Astrocyte of the spinal cord (primary cell): ENCODE data around the gene VMA21.
A peak's percentile ranks its signal among the peaks of the same experiment; 100 is the strongest.

Source experiments
- DNase-seq: peaks from one replicate; pipeline ENCODE4 v3.0.0; 2011; ENCODE audit warnings: low read depth, low spot score
- H3K4me3 ChIP-seq: 2 replicates; pipeline ENCODE4 v1.5.1; 2011; ENCODE audit warnings: low read depth, mild to moderate bottlenecking, low read length, moderate library complexity
- CTCF ChIP-seq: IDR thresholded peaks from 2 replicates; pipeline ENCODE4 v1.5.1; 2012; ENCODE audit warnings: low read depth, mild to moderate bottlenecking, low read length, inconsistent platforms
- in situ Hi-C: cut with HindIII; loops from 2 replicates; pipeline ENCODE4 v1.10.0; 2017; ENCODE audit warnings: low sequenced_read_pairs

VMA21 gene

GRCh38 chrX:151384807-151385206 is 12.2 kb upstream of the VMA21 start:
- peak; percentile 8 for DNase-seq
- in situ Hi-C loops: no loop called here
- no peak for TF ChIP-seq CTCF
- H3K4me3 ChIP-seq: no peak overlapping the region

GRCh38 chrX:151386838-151387459 is 10.1 kb upstream of the VMA21 start:
- TF ChIP-seq CTCF: no peak
- in situ Hi-C loops: no loop called here
- no peak overlapping the region for H3K4me3 ChIP-seq
- no peak for DNase-seq

- DNase-seq: no peak
- in situ Hi-C loops: no loop called here
- no peak for TF ChIP-seq CTCF
- H3K4me3 ChIP-seq: no peak overlapping the region
These were observed 5.3 kb upstream of the VMA21 start for GRCh38 chrX:151391722-151392121.

GRCh38 chrX:151393514-151393913 is 3.5 kb upstream of the VMA21 start:
- no peak for DNase-seq
- H3K4me3 ChIP-seq: no peak overlapping the region
- in situ Hi-C loops: no loop called here
- TF ChIP-seq CTCF: no peak

- TF ChIP-seq CTCF: no peak
- peak overlapping the region; percentile 48 for H3K4me3 ChIP-seq
- in situ Hi-C loops: no loop called here
- DNase-seq: peak; percentile 67
These were observed 773 bp upstream of the VMA21 start for GRCh38 chrX:151396042-151396824.

- no peak for TF ChIP-seq CTCF
- H3K4me3 ChIP-seq: peak overlapping the region; percentile 84
- DNase-seq: no peak
- in situ Hi-C loops: no loop called here
These were observed 700 bp downstream of the VMA21 start for GRCh38 chrX:151397741-151398070.
